Hematopoietic multipotent progenitor cell treated with erythropoietin and hydrocortisone succinate and interleukin-3 and kit ligand, for 17 days (in vitro differentiated cells): ENCODE measurements around the gene RASGRP1.
A peak's percentile ranks its signal among the peaks of the same experiment; 100 is the strongest.

ENCODE experiments used
- DNase-seq: peaks from one replicate; pipeline ENCODE4 v3.0.0-alpha.2; 2015; ENCODE audit warnings: low spot score

RASGRP1 gene

GRCh38 chr15:38504680-38505467, 59.7 kb downstream of the RASGRP1 start:
- DNase-seq, result no peak

- DNase-seq, result no peak
These were observed 61.1 kb downstream of the RASGRP1 start for GRCh38 chr15:38503496-38503895.

DNA sequence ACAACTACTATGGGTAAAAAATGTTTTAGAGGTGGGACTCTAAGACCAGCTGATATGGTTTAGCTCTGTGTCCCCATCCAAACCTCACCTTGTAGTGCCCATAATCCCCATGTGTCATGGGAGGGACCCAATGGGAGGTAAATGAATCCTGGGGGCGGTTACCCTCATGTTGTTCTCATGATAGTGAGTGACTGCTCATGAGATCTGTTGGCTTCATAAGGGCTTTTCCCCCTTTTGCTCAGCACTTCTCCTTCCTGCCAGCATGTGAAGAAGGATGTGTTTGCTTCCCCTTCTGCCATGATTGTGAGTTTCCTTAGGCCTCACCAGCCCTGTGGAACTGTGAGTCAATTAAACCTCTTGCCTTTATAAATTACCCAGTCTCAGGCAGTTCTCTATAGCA, 65.0 kb downstream of the RASGRP1 start:
- no peak for DNase-seq

DNA sequence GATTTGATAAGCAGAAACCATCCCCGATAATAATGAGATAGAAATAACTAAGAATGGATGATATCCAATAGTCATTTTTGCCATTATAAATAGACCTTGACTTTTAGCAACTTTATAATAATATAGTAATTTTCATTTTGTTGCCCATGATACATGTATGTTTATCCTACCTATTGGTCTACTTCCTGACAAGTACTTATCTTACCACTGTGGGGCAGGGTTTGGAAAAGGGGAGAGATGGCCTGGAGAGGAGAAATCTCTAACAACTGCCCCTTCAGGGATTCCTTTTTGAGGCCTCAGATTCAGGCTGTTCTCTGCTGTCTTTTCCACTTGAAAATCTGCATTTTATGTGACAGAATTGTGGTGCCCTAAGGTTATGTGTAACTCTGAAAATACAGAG, 68.5 kb downstream of the RASGRP1 start:
- DNase-seq, result no peak

DNA sequence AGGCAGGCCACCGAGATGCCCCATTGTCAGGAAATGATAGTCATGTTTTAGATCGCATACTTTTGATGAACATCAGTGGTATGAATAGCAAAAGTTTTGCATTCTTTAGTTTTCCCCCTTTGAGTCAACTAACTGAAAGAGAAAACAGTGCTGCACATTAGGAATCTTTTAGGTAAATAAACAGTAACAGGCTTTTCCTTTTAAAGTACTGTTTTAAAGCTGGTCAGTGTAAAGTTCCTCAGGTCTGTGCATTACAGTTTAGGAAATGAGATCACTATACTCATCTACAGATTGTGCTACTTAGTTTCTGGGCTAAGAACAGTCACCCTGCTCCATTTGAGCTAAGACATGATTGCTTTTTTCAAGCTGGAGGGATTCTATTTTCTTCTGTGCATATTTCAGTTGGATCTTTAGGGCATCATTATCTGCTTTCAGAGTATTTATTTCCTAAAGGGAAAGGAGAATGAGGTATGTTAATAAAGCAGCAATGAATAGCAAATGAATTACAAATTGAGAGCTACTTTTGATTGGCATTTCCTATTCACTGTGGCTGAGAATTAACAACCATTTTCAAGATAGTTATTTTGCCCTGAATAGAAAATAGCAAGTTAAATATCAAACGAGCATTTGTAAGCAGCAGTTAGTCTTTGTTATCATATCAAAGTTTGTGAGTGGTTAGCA, 74.2 kb downstream of the RASGRP1 start:
- no peak for DNase-seq

DNA sequence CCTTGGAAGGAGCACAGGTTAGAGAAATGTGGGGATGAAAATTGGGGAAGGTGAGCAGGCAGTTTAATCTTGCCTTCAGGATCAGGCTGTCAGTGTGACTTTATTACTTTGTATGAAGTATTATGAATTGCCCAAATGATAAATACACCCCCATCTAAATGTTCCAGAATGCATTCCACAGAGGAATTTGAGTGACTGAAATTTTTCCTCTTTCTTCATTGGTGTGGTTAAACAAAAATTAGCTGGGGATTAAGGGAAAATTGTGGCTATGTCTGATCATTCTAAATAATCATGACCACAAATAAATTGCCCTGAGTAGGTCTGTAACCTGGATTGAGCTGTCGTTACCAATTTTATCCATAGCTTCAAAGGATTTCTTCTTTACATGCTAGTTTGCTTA, 77.2 kb downstream of the RASGRP1 start:
- no peak for DNase-seq

DNA sequence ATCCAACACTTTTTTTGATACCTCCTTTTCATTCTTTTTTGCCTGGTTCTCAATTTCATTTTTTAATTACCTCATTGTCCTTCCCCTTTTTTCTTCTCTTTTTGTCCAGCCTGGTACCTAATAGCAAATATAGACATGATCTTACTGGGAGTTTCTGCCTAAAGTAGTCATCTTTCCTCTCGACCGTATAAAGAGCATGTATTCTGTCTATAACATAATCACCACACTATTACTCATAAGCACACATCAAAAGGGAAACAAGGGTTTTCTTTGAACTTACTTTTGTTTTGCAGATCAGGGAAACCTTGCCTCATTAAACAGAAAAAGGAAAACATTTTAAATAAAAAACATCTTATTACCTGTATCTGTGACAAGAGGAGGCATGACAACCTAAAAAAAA, 77.7 kb downstream of the RASGRP1 start:
- no peak for DNase-seq

DNA sequence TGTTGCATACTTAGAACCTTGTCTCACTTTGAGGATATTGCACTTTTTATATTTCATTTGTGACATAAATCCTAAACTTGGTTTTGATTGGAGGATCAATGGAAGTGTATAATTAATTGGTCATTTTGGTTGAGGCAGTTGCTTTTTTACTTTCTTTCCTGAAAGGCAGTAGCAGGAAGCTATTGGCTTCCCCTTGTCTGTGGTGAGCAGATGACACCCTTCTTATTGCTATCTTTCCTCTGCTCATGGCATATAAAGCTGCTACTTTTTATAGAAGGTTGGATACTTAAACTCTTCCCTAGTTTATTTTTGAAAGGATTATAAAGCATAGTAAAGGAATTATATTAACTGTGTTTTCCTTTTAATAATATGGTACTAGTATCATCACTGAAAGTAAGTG, 82.0 kb downstream of the RASGRP1 start:
- no peak for DNase-seq

DNA sequence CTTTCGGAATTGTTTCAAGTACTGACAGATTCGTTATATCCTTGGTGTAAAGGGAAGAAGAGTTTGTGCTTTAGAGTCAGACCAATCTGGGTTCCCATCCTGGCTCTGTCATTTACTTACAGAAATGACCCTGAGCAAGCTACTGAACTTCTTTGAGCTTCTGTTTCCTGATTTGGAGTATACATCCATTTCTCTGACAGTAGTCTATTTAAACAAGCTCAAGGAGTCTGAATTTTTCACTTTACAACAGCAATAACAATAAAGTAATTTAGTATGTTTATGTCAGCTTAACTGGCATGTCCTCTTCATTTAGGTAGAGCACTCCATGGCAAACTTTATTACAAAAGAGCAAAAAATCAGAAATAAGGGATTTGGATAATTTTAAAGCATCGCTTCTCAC, 82.9 kb downstream of the RASGRP1 start:
- no peak for DNase-seq

DNA sequence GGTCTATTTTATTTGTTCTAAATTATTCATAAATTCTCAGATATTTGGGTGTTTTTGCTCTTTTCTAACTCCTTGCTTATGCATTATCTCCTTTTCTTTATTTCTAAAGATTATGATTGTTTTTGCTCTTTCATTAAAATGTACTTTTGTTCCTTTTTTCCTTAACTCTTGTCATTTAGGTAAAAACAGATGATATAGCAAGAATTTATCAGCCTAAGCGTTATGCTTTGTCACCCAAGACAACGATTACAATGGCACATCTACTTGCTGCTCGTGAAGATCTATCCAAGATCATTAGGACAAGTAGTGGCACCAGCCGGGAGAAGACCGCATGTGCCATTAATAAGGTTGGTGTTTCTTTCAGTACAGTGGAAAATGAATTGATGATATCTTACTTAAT, 83.5 kb downstream of the RASGRP1 start:
- no peak for DNase-seq

- no peak for DNase-seq
These were observed 84.9 kb downstream of the RASGRP1 start for GRCh38 chr15:38479756-38480155.

- DNase-seq, result no peak
These were observed 85.3 kb downstream of the RASGRP1 start for GRCh38 chr15:38479266-38479665.

DNA sequence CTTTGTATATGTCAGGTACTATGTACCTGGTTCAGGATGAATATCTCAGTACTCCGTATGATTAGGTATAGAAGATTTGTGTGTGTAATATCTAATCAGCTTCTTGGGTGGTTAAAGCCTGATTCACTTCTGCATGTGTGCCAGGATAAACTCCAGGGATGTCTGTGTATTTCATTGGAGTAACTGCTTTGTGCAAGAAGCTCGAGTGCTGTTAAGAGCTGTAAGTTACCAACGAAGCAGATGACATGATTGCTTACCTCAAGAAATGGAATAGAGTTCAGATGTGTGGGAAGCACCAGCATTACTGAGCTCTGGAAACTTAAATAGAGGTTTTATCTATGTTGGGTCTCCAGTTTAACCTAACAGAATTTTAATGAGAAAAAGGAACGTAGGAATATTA, 87.0 kb downstream of the RASGRP1 start:
- no peak for DNase-seq

- no peak for DNase-seq
These were observed 88.5 kb downstream of the RASGRP1 start for GRCh38 chr15:38476120-38476519.

DNA sequence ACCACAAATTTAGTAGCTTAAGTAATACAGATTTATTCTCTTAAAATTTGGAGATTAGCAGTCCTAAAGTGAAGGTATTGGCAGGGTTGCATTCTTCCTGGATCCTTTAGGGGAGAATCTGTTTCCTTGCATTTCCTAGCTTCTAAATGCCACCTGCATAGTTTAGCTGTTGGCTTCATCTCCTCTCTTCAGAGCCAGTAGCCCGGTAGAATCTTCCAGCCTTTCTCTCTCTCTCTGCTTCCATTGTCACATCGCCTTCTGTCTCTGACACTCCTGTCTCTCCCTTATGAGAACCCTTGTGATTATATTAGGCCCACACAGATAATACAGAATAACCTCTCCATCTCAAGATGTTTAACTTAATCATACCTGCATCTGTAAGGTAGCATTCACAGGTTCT, 89.3 kb downstream of the RASGRP1 start:
- no peak for DNase-seq

DNA sequence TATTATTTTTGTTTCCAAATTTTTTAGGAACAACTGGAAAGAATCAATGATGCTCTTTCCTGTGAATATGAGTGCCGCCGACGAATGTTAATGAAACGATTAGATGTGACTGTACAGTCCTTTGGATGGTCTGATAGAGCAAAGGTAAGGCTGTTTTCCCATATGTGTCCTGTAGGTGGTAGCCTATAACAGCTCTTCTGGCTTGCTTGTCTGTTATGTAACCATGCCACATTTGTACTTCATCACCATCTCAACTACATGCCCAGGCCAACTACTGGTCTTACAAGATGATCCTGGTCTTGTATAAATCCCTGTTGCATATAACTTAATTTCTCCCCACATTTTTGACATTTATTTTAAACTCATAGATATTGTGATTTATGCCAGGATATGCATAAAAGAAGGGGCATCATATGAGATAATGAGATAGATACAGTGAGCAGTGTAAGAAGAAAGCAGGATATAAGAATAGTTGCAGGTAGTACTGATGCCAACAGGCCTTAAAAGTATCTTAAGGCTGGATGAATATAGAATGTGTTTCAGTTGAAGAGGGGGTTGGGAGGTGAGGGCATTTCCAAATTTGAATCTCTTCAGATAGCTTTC, 90.4 kb downstream of the RASGRP1 start:
- peak; percentile 39 for DNase-seq

DNA sequence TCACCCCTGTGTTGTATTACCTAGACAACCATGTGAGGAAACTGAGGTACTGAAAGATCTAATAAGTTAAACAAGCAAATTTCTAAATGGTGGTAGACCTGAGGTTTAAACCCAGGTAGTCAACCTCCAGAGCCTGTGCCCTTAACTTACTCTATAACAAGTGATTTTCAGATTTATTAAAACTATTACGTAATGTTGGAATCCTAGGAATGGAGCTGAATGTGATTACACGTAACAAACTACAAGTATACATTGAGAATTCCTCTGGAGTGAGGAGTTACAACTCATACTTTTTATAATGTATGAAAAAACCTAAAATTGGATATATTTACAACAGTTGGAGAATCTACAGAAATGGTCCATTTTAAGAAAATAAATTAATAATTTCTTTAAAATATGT, 92.6 kb downstream of the RASGRP1 start:
- no peak for DNase-seq

GRCh38 chr15:38470816-38471215, 93.8 kb downstream of the RASGRP1 start:
- DNase-seq, result no peak

DNA sequence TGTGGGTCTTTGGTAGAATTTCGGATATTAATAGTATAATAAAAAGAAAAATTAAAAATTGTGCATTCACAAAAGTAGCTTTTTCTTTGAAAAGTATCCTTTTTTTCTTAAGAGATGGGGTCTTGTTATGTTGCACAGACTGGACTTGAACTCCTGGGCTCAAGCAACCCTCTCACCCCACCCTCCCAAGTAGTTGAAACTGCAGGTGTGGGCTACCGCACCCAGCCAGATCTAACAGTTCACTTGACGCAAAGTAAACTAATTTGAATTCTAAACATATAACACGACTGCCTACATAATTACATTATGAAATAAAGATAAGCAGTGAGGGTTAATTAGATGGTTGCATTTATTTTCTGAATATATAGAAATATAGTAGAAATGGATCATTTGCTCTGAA, 99.9 kb downstream of the RASGRP1 start:
- no peak for DNase-seq

- DNase-seq, result no peak
These were observed 100.7 kb downstream of the RASGRP1 start for GRCh38 chr15:38463893-38464292.

DNA sequence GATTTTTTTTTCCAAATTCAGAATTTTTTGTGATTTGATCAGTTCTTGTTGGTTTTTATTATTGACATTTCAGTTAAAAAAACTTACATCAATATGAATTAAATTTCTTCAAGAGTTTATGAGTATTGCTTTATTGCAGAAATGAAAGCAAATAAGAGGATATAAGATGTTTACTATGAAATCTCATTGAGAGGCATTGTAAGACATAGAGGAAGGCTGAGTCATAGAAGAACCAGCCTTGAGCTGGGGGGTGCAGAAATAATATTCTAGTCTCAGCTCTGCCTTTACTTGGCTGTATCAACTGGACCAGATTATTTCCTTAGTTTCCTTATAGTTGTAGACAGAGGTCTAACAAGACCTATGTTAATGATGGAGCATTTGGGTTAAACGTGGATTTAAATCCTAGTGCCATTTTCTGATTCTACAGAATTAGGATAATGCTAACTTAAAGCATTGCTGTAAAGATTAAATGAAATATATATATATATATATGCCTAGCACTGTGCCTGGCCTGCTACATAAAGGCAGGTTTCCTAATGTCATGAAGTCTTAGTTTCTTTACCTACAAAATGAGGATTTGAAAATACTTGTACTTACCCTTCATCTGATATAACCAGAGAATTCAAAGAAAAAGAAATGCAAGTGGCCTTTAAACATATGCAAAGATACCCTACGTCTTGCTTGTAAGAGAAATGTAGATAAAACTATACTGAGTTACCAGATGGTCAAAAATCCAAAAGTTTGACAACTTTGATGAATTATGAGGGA, 103.4 kb downstream of the RASGRP1 start:
- DNase-seq, result no peak

- DNase-seq, result no peak
These were observed 104.1 kb downstream of the RASGRP1 start for GRCh38 chr15:38460543-38460942.

DNA sequence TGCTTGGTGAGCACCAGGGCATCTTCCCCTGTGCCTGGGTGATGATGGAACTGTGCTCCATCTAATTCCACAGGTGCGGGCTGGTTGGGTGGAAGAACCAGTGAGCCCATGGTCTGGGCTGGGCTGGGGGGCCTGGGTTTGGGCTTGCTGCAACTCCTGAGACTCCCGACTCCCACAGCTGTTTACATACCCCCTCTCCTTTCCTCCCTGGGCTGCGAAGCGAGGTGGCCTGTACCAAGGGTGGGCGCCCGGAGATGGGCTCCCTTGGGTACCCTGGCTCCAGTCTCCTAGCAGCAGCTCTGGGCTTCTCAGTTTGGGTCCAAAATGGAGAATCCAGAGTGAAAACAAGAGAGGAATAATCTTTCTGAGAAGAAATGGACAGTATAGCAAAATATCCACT, 105.1 kb downstream of the RASGRP1 start:
- no peak for DNase-seq
